ENCODE results near the gene CTXN1. TPM values are rescaled to one million over a fixed set of nuclear protein-coding genes. Genes with fewer than 3 reads are reported as not detected.
"Not testable (repeated sequence)": the region's sequence is repeated elsewhere in the genome, so short reads cannot be mapped to it uniquely, and the experiment has no call there.

Gene CTXN1
- total RNA-seq, 1 donor = 2.8 TPM

GRCh38 chr19:7895565-7895964 lies 30.4 kb downstream of the CTXN1 start:
- no peak for DNase-seq (ENCODE audit: low read depth)
- no peak overlapping the region for H3K4me3 ChIP-seq (ENCODE audit: low read depth, low read length)
- TF ChIP-seq CTCF (IDR thresholded peaks at IDR 0.05; ENCODE audit: insufficient read depth, low read length) = no peak

GRCh38 chr19:7894612-7895309 lies 31.2 kb downstream of the CTXN1 start:
- no peak overlapping the region for H3K4me3 ChIP-seq (ENCODE audit: low read depth, low read length)
- TF ChIP-seq CTCF (IDR thresholded peaks at IDR 0.05; ENCODE audit: insufficient read depth, low read length) = no peak
- DNase-seq (ENCODE audit: low read depth) = no peak

GRCh38 chr19:7893362-7894101 lies 32.4 kb downstream of the CTXN1 start:
- not testable (repeated sequence) for DNase-seq (ENCODE audit: low read depth)

GRCh38 chr19:7888826-7889217 lies 37.1 kb downstream of the CTXN1 start:
- no peak for DNase-seq (ENCODE audit: low read depth)
- no peak for TF ChIP-seq CTCF (IDR thresholded peaks at IDR 0.05; ENCODE audit: insufficient read depth, low read length)
- H3K4me3 ChIP-seq (ENCODE audit: low read depth, low read length) = peak overlapping the region; percentile 75

More at GRCh38 chr19:7893362-7894101, 32.4 kb downstream of the CTXN1 start:
- not testable (repeated sequence) for H3K4me3 ChIP-seq (ENCODE audit: low read depth, low read length)

GRCh38 chr19:7888145-7888825 lies 37.6 kb downstream of the CTXN1 start, which contains the start of gene LRRC8E:
TSS of gene LRRC8E (plus strand) at chr19:7888510. CDS start at chr19:7895604, 7,094 bp downstream.
- peak; percentile 43 for DNase-seq (ENCODE audit: low read depth)
- no peak for TF ChIP-seq CTCF (IDR thresholded peaks at IDR 0.05; ENCODE audit: insufficient read depth, low read length)
- peak within 1 kb of the TSS; percentile 75 for H3K4me3 ChIP-seq (ENCODE audit: low read depth, low read length)

- TF ChIP-seq CTCF (IDR thresholded peaks at IDR 0.05; ENCODE audit: insufficient read depth, low read length) = no peak
- DNase-seq (ENCODE audit: low read depth) = no peak
- H3K4me3 ChIP-seq (ENCODE audit: low read depth, low read length) = no peak overlapping the region
Observed at GRCh38 chr19:7887408-7888144, 38.4 kb downstream of the CTXN1 start.
